NCI-H69 (cell line): ENCODE results near the gene RORB.
A peak's percentile ranks its signal among the peaks of the same experiment; 100 is the strongest.
"Not testable (repeated sequence)": the region's sequence is repeated elsewhere in the genome, so short reads cannot be mapped to it uniquely, and the experiment has no call there.

Source experiments
- DNase-seq: peaks from one replicate; lab custom pipeline; 2025; lab: John Stamatoyannopoulos, UW

Gene RORB

DNA sequence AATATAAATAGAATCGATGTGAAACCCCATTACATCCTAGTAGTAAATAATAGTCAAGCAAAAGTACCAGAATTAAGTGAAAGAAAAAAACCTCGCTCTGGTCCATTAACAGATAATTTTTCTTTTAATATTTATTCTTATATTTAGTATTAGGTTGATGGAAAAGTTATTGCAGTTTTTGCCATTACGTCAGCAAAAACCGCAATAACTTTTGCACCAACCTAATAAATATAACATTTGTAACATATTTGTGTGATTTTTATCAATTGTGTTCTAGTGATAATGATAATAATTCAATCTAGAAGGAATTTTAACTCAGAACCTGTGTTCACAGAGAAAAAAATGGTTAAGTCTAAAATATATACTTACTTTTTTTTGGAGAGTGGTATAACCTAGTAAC lies 16.1 kb downstream of the RORB start:
- no peak for DNase-seq

- DNase-seq: no peak
Measured at GRCh38 chr9:74517188-74517587, 20.1 kb downstream of the RORB start.

DNA sequence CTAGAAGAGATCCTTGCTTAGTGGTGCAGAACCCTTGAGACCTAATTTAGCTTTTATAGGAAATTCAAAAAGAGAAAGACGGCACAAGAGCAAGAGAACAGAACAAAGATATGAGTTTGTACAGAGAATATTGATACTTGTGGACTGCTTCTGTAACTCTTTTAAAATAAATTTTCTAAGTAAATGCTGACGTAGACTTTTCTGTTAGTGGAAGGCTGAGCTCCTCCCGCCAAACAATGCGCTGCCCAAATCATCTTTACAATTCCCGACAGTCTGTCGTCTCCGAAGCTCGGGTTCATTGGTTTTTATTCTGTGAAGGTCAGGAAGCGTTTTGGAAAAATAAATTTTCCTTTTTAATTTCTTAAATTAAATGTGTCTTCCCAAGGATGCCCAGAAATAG lies 22.3 kb downstream of the RORB start:
- DNase-seq: no peak

DNA sequence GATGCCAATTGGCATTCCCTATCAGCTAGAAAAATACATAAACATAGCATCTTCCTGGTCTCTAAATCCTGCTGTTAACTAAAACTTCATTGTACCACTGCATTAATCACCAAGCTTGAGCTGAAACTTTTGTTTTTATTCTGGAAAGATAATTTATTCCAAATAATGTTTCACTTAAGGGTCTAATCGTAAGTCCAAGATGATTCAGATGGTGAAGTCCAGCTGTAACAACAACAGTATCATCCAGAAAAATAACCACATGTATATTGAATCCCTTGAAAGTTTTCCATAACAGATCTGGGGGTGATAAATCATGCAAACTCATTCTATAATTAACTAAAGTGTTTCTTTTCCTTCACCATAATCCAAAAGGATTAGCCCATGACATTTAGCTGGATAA lies 23.9 kb downstream of the RORB start:
- no peak for DNase-seq

GRCh38 chr9:74524289-74524688 lies 27.2 kb downstream of the RORB start:
- no peak for DNase-seq

DNA sequence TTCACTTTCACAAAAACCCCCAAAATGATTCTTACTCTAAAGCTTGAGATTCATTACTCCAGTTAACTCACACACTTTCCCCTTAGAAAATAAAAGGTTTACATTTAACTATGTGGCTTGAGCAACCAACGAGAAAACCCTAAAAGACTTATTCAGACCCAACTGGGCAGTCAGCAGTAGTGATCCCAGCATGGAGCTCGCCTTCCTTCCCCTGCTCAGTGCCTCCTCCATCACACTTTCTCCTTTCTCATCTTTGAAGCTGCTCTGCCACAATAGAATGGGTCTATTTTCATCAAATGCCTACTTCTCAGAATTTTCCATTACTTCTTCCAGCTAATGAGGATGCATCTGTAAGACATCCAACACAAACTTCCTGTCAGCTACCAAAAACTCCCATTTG lies 29.1 kb downstream of the RORB start:
- DNase-seq: no peak

- no peak for DNase-seq
Measured at GRCh38 chr9:74527718-74528117, 30.6 kb downstream of the RORB start.

- no peak for DNase-seq
Measured at GRCh38 chr9:74528207-74528606, 31.1 kb downstream of the RORB start.

DNA sequence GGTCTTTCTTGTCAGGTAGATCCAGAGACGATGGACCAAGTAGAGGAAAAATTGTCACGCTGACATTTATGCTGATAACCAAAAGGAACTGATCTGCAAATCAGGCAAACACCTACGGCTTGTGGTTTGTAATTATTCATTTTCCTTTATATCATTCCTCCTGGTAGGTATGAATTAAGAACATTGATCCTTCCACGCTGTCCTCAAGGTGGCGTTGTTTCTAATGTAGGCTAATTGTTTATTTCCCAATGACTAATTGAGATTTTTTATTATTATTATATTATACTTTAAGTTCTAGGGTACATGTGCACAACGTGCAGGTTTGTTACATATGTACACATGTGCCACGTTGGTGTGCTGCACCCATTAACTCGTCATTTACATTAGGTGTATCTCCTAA lies 33.3 kb downstream of the RORB start:
- DNase-seq: not testable (repeated sequence)

DNA sequence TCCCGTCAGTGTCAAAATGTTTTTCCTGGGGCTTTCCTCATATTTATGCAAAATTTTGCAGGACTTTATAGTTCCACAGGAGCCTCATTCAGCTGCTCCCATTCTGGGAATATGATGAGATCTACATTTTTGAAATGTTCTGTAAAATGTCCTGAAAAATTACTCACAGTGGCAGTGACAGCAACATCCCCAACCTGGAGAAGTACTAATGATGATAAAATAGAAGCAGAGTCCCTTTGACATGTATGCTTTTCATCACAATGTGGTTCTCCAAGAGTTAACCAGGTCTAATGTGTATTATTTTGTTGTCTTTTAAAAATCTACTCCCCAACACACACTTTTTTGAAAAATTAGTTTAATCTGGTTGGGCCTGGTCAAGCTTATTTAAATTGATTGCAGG lies 36.1 kb downstream of the RORB start:
- no peak for DNase-seq

DNA sequence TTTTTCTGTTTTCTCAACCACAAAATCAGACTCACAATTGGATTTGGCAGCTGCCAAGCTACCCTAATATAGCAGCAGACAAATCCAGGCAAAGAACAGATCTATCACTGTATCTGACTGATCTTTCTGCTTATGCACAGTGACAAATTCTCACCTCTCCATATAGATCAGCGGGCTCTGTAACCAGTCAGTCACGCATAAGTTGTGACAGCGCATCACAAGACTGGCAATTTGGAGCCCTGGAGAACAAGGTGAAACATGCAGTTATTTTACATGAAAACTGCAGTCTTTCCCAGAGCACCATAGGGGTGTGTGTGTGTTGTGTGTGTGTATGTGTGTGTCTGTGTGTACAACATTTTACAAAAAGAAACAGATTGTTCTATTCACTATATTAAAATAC lies 37.7 kb downstream of the RORB start:
- DNase-seq: no peak

- no peak for DNase-seq
Measured at GRCh38 chr9:74543145-74543544, 46.0 kb downstream of the RORB start.

- DNase-seq: no peak
Measured at GRCh38 chr9:74551266-74551665, 54.1 kb downstream of the RORB start.

DNA sequence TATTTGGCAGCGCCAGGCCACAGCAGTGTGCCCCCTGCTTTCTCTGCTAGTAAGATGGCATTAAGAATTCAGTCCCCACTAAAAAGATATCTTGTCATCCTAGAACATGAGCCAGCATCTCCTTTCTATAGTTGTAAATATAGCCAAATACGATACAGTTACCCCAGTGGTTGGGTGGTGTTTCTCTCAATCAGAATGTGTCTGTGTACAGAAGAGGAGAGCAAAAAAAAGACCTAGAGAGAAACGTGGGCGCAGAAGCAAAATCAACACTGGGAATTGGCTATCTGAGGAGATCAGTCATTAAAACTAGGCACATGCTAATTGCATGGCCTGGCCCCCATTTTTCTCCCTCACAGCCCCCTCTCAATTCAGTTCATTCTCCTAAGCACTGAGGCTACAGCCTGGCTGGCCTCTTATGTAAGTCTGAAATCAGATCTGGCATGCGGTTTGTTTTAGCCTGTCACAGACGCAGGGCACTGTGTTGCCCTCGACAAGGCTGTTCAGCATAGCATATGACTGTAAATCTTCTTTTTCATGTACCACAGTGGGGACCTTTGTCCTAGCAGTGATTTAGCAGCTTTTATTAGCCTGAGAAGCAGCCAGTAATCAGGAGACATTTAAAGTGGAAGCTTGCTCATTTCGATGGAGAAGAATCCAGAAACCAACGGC lies 57.8 kb downstream of the RORB start:
- DNase-seq: peak; percentile 43

DNA sequence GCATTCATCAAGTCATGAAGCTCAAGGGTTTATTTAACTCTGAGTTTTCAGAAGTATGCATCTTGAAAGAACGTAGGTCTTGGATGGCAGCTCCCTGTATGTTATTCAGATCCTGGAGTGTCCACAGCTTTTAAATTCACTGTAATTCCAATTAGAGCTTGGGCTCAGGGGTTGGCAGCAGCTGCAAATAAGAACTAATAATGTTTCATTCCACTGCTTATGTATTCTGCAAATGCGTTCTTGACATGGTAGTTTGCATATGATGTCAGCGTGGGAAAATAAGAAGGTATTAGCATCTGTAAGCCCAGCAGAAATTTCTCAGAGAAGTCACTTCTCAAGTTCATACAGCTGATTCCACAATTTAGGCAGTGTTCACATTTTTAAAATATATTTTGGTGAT lies 58.4 kb downstream of the RORB start:
- no peak for DNase-seq

- DNase-seq: no peak
Measured at GRCh38 chr9:74556685-74557084, 59.5 kb downstream of the RORB start.

- no peak for DNase-seq
Measured at GRCh38 chr9:74557571-74557970, 60.4 kb downstream of the RORB start.

- DNase-seq: no peak
Measured at GRCh38 chr9:74562611-74563010, 65.5 kb downstream of the RORB start.

DNA sequence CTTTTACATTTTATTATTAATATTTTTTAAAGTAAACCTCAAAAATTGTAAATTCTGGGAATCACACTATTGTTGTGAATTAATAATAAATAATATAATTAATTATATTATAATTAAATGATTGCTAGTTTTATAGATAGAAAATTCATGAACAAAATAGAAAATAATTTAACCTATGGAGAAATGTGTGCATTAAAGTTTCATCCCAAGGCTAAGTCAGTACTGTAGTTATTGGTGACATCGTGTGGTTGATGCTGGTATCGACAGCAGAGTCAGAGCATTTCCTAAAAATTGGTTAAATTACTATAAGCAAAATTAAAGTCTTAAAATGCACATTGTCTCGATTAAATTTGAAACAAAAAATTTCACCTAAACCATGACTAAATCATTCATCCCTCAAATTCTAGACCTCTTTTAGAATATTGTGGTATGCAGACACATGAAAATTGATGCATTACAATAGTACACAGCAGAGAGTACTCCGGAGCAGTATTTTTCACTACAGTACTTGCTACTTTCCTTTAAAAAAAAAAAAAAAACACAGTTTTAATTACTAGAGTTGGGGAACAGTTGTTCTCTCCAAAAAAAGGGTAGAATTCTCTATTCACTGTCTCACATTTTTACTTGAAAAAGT lies 73.9 kb downstream of the RORB start:
- peak; percentile 43 for DNase-seq

GRCh38 chr9:74573640-74574191 lies 76.6 kb downstream of the RORB start:
- DNase-seq: no peak

GRCh38 chr9:74576176-74576575 lies 79.0 kb downstream of the RORB start:
- no peak for DNase-seq

DNA sequence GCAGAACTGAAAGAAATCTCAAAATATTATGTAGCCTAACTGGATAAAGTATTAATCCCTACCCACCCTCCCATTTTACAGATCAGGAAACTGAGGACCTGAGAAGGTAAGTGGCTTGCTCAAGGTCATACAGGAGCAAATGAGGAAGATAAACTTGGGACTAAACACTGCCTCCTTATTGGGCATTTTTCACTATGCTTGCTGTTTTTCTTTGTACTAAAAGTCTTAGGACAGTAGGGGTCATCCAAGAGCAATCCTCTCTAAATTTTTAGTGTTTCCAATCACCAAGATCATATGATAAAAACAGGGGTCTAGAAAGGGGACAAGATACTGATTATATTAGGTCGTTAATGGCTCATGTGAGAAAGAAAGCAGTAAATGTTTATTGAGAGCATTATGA lies 80.8 kb downstream of the RORB start:
- peak; percentile 6 for DNase-seq

DNA sequence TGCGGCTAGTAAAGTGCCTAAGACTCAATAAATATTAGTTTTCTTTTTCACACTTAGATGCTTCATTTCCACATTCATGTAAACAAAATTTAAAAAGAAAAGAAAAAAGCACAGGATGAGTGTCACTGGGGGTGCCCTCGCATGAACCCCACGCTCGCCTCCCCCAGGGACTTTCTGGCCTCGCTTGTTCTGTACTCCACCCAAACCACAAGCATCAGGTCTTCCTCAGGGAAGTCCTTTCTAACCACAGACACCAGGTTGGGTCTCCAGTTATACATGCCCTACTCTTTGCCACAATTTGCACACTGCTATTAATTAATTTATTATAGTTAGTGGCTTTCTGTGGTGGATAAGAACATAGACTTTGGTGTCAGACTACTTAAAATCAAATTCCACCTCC lies 92.4 kb downstream of the RORB start:
- no peak for DNase-seq

- peak; percentile 28 for DNase-seq
Measured at GRCh38 chr9:74595286-74595685, 98.2 kb downstream of the RORB start.
